HCT116 (cell line): ENCODE measurements around the gene ZNRF3.

Experiments
- CTCF ChIP-seq, 3 experiments: fragments of 200-600 bp in 1 of 3; sonication (generic) in 1 of 3; IDR thresholded peaks in 2 of 3; conservative IDR thresholded peaks in 1 of 3; 2 replicates each; pipeline ENCODE4 v1.5.1; 2012 to 2017; ENCODE audit warnings: low read depth in 2 of 3, low read length in 2 of 3, antibody characterized with exemption in 1 of 3, borderline replicate concordance in 1 of 3, control low read depth in 1 of 3, mild to moderate bottlenecking in 1 of 3, mixed read lengths in 1 of 3, mixed run types in 1 of 3, moderate library complexity in 1 of 3; ENCODE audit not compliant: insufficient read depth in 1 of 3
- EZH2 ChIP-seq: fragments of 200-600 bp; sonication (generic); IDR thresholded peaks from 2 replicates; pipeline ENCODE4 v1.6.1; 2017; ENCODE audit warnings: antibody characterized with exemption, mixed run types
- POLR2A ChIP-seq: IDR thresholded peaks from 2 replicates; pipeline ENCODE4 v1.7.0; 2011; ENCODE audit warnings: borderline replicate concordance; ENCODE audit not compliant: insufficient read depth, insufficient read length; ENCODE audit errors: extremely low read depth
- POLR2AphosphoS5 ChIP-seq: IDR thresholded peaks from 2 replicates; pipeline ENCODE4 v1.6.1; 2011; ENCODE audit warnings: mild to moderate bottlenecking, low read depth, low read length, moderate library complexity
- RAD21 ChIP-seq: IDR thresholded peaks from 2 replicates; pipeline ENCODE4 v1.6.1; 2012; ENCODE audit warnings: low read depth, mild to moderate bottlenecking
- YY1 ChIP-seq: IDR thresholded peaks from 2 replicates; pipeline ENCODE4 v1.6.1; 2011; ENCODE audit warnings: low read length, low read depth, moderate library complexity, mild to moderate bottlenecking; ENCODE audit not compliant: insufficient replicate concordance; ENCODE audit errors: extremely low read depth

- TF ChIP-seq POLR2A: no peak
- no peak for TF ChIP-seq CTCF (IDR thresholded peaks at IDR 0.05 in 2 of 3, conservative IDR thresholded peaks at IDR 0.05 in 1 of 3; ENCODE audit: borderline replicate concordance in 1 of 3, insufficient read depth in 1 of 3, low read depth in 2 of 3, low read length in 2 of 3)
- TF ChIP-seq YY1: no peak
- TF ChIP-seq POLR2AphosphoS5: no peak
- TF ChIP-seq EZH2: no peak
- no peak for TF ChIP-seq RAD21
Measured at GRCh38 chr22:29037340-29037932, 154.1 kb downstream of the ZNRF3 start.
